ENCODE measurements around the gene GNAI2.

DNA sequence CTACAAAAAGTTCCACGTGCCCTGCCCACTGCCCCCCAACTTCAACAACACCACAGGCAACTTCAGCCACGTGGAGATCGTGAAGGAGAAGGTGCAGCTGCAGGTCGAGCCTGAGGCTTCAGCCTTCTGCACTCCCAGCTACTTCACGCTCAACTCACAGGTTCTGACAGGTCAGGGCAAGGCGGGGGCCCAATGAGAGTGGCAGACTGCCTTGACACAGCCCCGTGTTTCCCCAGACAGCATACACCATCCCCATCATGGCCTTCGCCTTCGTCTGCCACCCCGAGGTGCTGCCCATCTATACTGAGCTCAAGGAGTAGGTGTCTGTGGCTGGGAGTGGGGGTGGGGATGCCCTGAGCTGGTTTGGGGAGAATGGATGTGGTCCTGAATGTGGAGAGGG is 18.3 kb upstream of the GNAI2 start:
- TF ChIP-seq, protein P1, sequence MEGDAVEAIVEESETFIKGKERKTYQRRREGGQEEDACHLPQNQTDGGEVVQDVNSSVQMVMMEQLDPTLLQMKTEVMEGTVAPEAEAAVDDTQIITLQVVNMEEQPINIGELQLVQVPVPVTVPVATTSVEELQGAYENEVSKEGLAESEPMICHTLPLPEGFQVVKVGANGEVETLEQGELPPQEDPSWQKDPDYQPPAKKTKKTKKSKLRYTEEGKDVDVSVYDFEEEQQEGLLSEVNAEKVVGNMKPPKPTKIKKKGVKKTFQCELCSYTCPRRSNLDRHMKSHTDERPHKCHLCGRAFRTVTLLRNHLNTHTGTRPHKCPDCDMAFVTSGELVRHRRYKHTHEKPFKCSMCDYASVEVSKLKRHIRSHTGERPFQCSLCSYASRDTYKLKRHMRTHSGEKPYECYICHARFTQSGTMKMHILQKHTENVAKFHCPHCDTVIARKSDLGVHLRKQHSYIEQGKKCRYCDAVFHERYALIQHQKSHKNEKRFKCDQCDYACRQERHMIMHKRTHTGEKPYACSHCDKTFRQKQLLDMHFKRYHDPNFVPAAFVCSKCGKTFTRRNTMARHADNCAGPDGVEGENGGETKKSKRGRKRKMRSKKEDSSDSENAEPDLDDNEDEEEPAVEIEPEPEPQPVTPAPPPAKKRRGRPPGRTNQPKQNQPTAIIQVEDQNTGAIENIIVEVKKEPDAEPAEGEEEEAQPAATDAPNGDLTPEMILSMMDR (optimal IDR thresholded peaks at IDR 0.05 in 1 of 3, IDR thresholded peaks at IDR 0.05 in 1 of 3, conservative IDR thresholded peaks at IDR 0.05 in 1 of 3; ENCODE audit: extremely low read depth in 1 of 3, insufficient read depth in 2 of 3, low read length in 3 of 3) = no peak
- no peak for TF ChIP-seq EZH2 (IDR thresholded peaks at IDR 0.05; ENCODE audit: low read length)
